ENCODE data around the gene NPM3. TPM values are rescaled to one million over a fixed set of nuclear protein-coding genes. Genes with fewer than 3 reads are reported as not detected.

The NPM3 gene
- total and polyA plus RNA-seq, 2 of the 4 experiments (the other 2 are of a cell fraction): 84.1 to 112 TPM

DNA sequence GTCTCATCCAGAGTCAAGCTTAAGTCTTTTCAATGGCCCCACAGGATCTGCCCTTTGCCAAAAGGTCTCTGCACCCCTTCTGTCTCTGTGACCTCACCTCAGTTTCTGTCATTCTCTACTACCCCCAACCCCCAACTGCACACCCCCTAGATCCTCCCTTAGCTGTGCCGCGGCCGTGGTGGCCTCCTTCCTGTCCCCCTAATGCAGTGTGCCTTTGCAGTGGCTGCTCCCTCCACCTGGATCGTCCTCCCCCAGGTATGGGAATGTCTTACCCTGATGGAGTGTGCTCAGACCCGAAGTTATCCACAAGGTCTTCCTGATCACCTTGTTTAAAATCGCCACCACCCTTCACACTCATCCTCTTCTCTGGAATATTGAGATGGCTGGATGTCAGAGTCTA lies 16.9 kb downstream of the NPM3 start:
- Histone ChIP-seq H2AFZ (replicated peaks; ENCODE audit: low read length, poor library complexity) (no peak overlapping the region), H2BK20ac (ENCODE audit: low read depth, low read length) (no peak overlapping the region), H2AK9ac (replicated peaks; ENCODE audit: low read depth, low read length, poor library complexity) (no peak overlapping the region), H4K8ac (ENCODE audit: low read depth in 2 of 2, low read length in 2 of 2) (no peak overlapping the region), H4K20me1 (ENCODE audit: insufficient read depth, low read length) (no peaks in the 10 kb centered on the region), H3K4ac (ENCODE audit: low read depth, low read length) (no peak overlapping the region), H4K91ac (ENCODE audit: insufficient read depth, low read depth, low read length) (no peak overlapping the region), H3K14ac (replicated peaks; ENCODE audit: low read depth, low read length) (no peak overlapping the region), H3K9ac (ENCODE audit: low read depth, low read length) (no peak overlapping the region), H2BK5ac (ENCODE audit: low read depth, low read length, poor library complexity, severe bottlenecking) (no peak overlapping the region), H3K79me1 (ENCODE audit: low read depth in 1 of 2, low read length in 2 of 2) (no peaks in the 10 kb centered on the region), H3K36me3 (ENCODE audit: control insufficient read depth, insufficient read depth, low read length) (no peaks in the 10 kb centered on the region), H3K4me2 (ENCODE audit: low read depth, low read length) (no peak overlapping the region), H3K18ac (ENCODE audit: low read depth, low read length) (no peak overlapping the region), H2AK5ac (ENCODE audit: low read depth, low read length) (no peak overlapping the region), H3K4me1 (ENCODE audit: control insufficient read depth, insufficient read depth, low read length) (no peaks in the 10 kb centered on the region), H2BK120ac (ENCODE audit: low read depth, low read length) (no peak overlapping the region), H3K23ac (ENCODE audit: low read depth, low read length) (no peak overlapping the region), H3K9me3 (ENCODE audit: control insufficient read depth, insufficient read depth, low read length) (no peaks in the 10 kb centered on the region; the same call in 1 of the 2 replicates), H3K27me3 (ENCODE audit: control insufficient read depth, insufficient read depth, low read length) (peaks cover 89% of the 10 kb centered on the region), H4K5ac (ENCODE audit: low read depth, low read length) (no peak overlapping the region), H3K56ac (ENCODE audit: extremely low read depth, insufficient read depth, low read length) (no peak overlapping the region), H3K9me1 (ENCODE audit: insufficient read depth, low read length) (no peaks in the 10 kb centered on the region), H3K4me3 (ENCODE audit: insufficient read depth, low read depth, low read length) (no peak overlapping the region), H2BK15ac (ENCODE audit: low read depth, low read length) (no peak overlapping the region), H3K27ac (ENCODE audit: insufficient read depth, low read length) (no peak overlapping the region)
- POLR2A ChIA-PET (ENCODE audit: unreplicated experiment): no interaction called here
- dilution Hi-C loops (cut with HindIII; ENCODE audit: low sequenced_read_pairs, unreplicated experiment): no loop called here
- BruUV-seq (replicated peaks): no TSS peak
- CTCF ChIA-PET: no interaction called here
- in situ Hi-C loops (cut with MboI; ENCODE audit: low sequenced_read_pairs): no loop called here
- ATAC-seq (ENCODE audit: low read depth): no peak
- no peak for DNase-seq
- intact Hi-C loops (cut with micrococcal nuclease): no loop called here
- TF ChIP-seq SMC3 (IDR thresholded peaks at IDR 0.05; ENCODE audit: low read depth, low read length) (no peak), CEBPB (IDR thresholded peaks at IDR 0.05; ENCODE audit: low read depth, low read length) (no peak), FOS (IDR thresholded peaks at IDR 0.05; ENCODE audit: low read depth, low read length) (no peak), NFE2L2 (IDR thresholded peaks at IDR 0.05; ENCODE audit: low read depth, low read length) (no peak), BHLHE40 (IDR thresholded peaks at IDR 0.05; ENCODE audit: low read depth, low read length) (no peak), RAD21 (IDR thresholded peaks at IDR 0.05; ENCODE audit: low read length) (no peak), MAZ (IDR thresholded peaks at IDR 0.05; ENCODE audit: borderline replicate concordance, low read depth, low read length) (no peak), MAFK (IDR thresholded peaks at IDR 0.05; ENCODE audit: low read depth, low read length) (no peak), POLR2A (IDR thresholded peaks at IDR 0.05; ENCODE audit: low read depth, low read length) (no peak), RFX5 (IDR thresholded peaks at IDR 0.05; ENCODE audit: low read depth, low read length) (no peak)
- TF ChIP-seq, protein P1, sequence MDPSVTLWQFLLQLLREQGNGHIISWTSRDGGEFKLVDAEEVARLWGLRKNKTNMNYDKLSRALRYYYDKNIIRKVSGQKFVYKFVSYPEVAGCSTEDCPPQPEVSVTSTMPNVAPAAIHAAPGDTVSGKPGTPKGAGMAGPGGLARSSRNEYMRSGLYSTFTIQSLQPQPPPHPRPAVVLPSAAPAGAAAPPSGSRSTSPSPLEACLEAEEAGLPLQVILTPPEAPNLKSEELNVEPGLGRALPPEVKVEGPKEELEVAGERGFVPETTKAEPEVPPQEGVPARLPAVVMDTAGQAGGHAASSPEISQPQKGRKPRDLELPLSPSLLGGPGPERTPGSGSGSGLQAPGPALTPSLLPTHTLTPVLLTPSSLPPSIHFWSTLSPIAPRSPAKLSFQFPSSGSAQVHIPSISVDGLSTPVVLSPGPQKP (IDR thresholded peaks at IDR 0.05; ENCODE audit: borderline replicate concordance, low read depth, low read length): no peak
- WGBS, 2 experiments (ENCODE audit: extremely low coverage in 2 of 2, insufficient read length in 1 of 2): no CpG with 5 or more reads among the region's 6 CpGs
